ENCODE results near the gene MEGF8. TPM values are rescaled to one million over a fixed set of nuclear protein-coding genes. Genes with fewer than 3 reads are reported as not detected.

Gene MEGF8
- total and polyA plus RNA-seq, 4 donors, result 6.0 to 21.7 (median 11.1) TPM

- H3K4me3 ChIP-seq, result no peak overlapping the region
- H3K9me3 ChIP-seq (ENCODE audit: control insufficient read depth in 4 of 4, insufficient read depth in 3 of 4, low read length in 3 of 4), result peaks cover 0 to 3% (median 0%) of the 10 kb centered on the region in 4 donors
- peaks cover 0 to 4% (median 2%) of the 10 kb centered on the region in 3 donors for H3K27me3 ChIP-seq (ENCODE audit: control insufficient read depth in 3 of 3, insufficient read depth in 3 of 3, low read length in 2 of 3)
- DNase-seq (no peak), ATAC-seq (ENCODE audit: insufficient read depth, low FRiP score) (no peak)
- TF ChIP-seq CTCF (IDR thresholded peaks at IDR 0.05; ENCODE audit: control extremely low read depth, extremely low read depth), result no peak
- H3K36me3 ChIP-seq (ENCODE audit: control insufficient read depth in 4 of 4, insufficient read depth in 4 of 4, low read length in 4 of 4), result peaks cover 0 to 12% (median 2%) of the 10 kb centered on the region in 4 donors
- no peaks in the 10 kb centered on the region for H3K4me1 ChIP-seq (ENCODE audit: control insufficient read depth in 5 of 5, insufficient read depth in 5 of 5, low read length in 5 of 5)
- no peak overlapping the region for H3K27ac ChIP-seq (ENCODE audit: low read depth in 1 of 2, low read length in 1 of 2)
- WGBS, 2 donors, result 79 to 89% methylated on average over 6 of the region's 6 CpGs
- no peak overlapping the region for H3K9ac ChIP-seq (ENCODE audit: insufficient read depth in 1 of 2, low read length in 2 of 2)
These were observed 54.7 kb downstream of the MEGF8 start for GRCh38 chr19:42380155-42380554.

GRCh38 chr19:42386974-42387707 is 61.7 kb downstream of the MEGF8 start:
- WGBS, 2 donors, result 2 to 3% methylated on average over 41 to 48 of the region's 48 CpGs
- Histone ChIP-seq H3K9me3 (ENCODE audit: control insufficient read depth in 4 of 4, insufficient read depth in 3 of 4, low read length in 3 of 4) (peaks cover 0 to 4% (median 0%) of the 10 kb centered on the region in 4 donors), H3K27ac (ENCODE audit: low read depth in 1 of 2, low read length in 1 of 2) (no peak overlapping the region), H3K4me3 (no peak overlapping the region), H3K36me3 (ENCODE audit: control insufficient read depth in 4 of 4, insufficient read depth in 4 of 4, low read length in 4 of 4) (no peaks in the 10 kb centered on the region), H3K4me1 (ENCODE audit: control insufficient read depth in 5 of 5, insufficient read depth in 5 of 5, low read length in 5 of 5) (peaks cover 0 to 2% (median 0%) of the 10 kb centered on the region in 5 donors), H3K27me3 (ENCODE audit: control insufficient read depth in 3 of 3, insufficient read depth in 3 of 3, low read length in 2 of 3) (peaks cover 0 to 30% (median 17%) of the 10 kb centered on the region in 3 donors), H3K9ac (ENCODE audit: insufficient read depth in 1 of 2, low read length in 2 of 2) (no peak overlapping the region)
- peak in 2 of 3 donors; percentile 29 to 37 for DNase-seq
- peak; percentile 82 for ATAC-seq (ENCODE audit: insufficient read depth, low FRiP score)
- peak; percentile 19 for TF ChIP-seq CTCF (IDR thresholded peaks at IDR 0.05; ENCODE audit: control extremely low read depth, extremely low read depth)

GRCh38 chr19:42388851-42389489 is 63.5 kb downstream of the MEGF8 start:
- H3K4me3 ChIP-seq, result no peak overlapping the region
- H3K27me3 ChIP-seq (ENCODE audit: control insufficient read depth in 3 of 3, insufficient read depth in 3 of 3, low read length in 2 of 3), result peaks cover 0 to 31% (median 17%) of the 10 kb centered on the region in 3 donors
- no peak for ATAC-seq (ENCODE audit: insufficient read depth, low FRiP score)
- H3K36me3 ChIP-seq (ENCODE audit: control insufficient read depth in 4 of 4, insufficient read depth in 4 of 4, low read length in 4 of 4), result no peaks in the 10 kb centered on the region
- no peak overlapping the region for H3K9ac ChIP-seq (ENCODE audit: insufficient read depth in 1 of 2, low read length in 2 of 2)
- H3K27ac ChIP-seq (ENCODE audit: low read depth in 1 of 2, low read length in 1 of 2), result no peak overlapping the region
- DNase-seq, result no peak
- WGBS, 2 donors, result 78 to 88% methylated on average over 14 to 20 of the region's 20 CpGs
- H3K9me3 ChIP-seq (ENCODE audit: control insufficient read depth in 4 of 4, insufficient read depth in 3 of 4, low read length in 3 of 4), result peaks cover 0 to 4% (median 0%) of the 10 kb centered on the region in 4 donors
- no peak for TF ChIP-seq CTCF (IDR thresholded peaks at IDR 0.05; ENCODE audit: control extremely low read depth, extremely low read depth)
- peaks cover 0 to 2% (median 0%) of the 10 kb centered on the region in 5 donors for H3K4me1 ChIP-seq (ENCODE audit: control insufficient read depth in 5 of 5, insufficient read depth in 5 of 5, low read length in 5 of 5)

All from lung (tissue), 12 donors.